Measurements from ENCODE around the gene NANP.

Gene NANP

DNA sequence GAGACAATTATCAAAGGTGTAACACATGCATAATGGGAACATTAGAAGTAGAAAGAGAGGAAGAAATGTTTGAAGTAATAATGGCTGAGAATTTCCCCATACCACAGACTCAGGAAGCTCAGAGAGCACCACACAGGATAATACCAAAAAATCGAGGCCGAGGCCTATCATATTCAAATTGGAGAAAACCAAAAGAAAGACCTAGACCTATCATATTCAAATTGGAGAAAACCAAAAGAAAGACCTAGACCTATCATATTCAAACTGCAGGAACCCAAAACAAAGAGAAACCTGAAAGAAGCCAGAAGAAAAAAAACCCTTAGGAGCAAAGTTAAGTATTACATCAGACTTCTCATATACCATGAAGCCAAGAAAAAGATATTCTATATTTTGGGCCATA, 56.5 kb downstream of the NANP start:
- no peak for DNase-seq

DNA sequence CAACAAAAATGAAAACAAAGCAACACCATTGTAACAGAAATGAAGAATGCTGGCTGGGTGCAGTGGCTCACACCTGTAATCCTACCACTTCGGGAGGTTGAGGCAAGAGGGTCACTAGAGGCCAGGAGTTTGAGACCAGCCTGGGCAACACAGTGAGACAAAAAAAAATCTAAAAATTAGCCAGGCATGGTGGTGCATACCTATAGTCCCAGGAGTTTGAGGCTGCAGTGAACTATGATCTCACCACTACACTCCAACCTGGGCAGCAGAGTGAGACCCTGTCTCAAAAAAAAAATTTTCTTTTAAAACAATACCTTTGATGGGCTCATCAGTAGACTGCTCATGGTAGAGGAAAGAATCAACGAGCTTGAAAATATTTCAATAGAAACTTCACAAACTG, 57.0 kb downstream of the NANP start:
- DNase-seq: no peak

- DNase-seq: no peak
Measured at GRCh38 chr20:25565578-25566157, 58.1 kb downstream of the NANP start.

GRCh38 chr20:25563876-25564275, 59.9 kb downstream of the NANP start:
- no peak for DNase-seq

DNA sequence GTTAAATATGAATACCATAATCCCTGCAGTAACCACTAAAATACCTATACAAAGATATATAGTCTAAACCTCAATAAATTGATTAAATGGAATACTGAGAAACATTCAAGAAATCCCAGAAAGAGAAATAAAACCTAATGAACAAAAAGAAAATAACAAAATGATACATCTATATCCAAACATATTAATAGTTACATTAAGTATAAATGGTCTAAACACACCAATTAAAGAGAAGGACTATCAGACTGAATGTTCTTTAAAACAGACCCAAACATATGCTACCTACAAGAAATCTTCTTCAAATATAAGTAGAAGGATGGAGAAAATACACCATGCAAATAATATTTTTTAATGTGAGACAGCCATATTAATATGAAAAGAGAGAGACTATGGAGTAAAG, 60.5 kb downstream of the NANP start:
- no peak for DNase-seq

Data from activated CD4-positive, alpha-beta T cell treated with anti-CD3 and anti-CD28 coated beads, Interleukin-2, amount 50 U/mL, for 4 hours (primary cell).